ENCODE measurements around the gene FLVCR2.

DNA sequence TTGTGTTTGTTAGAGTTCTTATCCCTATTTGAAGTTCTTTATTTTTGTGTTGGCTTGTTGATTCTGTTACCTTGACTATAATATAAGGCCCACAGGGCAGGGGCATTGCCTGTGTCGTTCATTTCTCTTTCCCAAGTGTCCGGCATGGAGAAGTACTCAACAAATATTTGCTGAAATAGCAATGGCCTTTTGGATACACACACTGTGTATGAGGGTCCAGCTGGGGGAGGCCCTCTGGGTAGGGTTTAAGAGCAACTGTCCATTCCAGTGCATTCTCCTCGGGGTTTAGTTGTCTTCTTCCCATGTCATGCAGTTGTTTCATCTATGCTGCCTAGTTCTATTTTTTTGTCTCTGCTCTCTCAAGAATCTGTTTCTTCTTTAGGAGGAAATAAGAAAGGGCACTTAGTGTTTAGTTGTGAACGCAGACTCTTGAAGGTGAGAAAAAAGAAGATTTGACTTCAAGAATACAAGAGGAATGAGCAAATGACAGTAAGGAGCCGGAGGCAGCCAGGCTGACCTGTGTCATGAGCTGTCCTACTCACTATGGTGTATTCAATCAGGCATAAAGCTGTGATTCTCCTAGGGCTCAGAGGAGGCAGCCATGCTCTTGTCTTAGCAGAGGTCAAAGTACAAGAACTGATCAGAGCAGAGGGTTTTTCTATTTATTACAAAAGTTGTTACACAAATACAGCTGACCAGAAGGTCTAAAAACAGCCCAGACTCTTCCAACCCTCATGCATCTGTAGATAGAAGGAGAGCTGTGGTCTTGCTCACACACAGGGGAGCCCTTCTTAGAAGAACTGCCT, 72.0 kb downstream of the FLVCR2 start:
- TF ChIP-seq, protein P1, sequence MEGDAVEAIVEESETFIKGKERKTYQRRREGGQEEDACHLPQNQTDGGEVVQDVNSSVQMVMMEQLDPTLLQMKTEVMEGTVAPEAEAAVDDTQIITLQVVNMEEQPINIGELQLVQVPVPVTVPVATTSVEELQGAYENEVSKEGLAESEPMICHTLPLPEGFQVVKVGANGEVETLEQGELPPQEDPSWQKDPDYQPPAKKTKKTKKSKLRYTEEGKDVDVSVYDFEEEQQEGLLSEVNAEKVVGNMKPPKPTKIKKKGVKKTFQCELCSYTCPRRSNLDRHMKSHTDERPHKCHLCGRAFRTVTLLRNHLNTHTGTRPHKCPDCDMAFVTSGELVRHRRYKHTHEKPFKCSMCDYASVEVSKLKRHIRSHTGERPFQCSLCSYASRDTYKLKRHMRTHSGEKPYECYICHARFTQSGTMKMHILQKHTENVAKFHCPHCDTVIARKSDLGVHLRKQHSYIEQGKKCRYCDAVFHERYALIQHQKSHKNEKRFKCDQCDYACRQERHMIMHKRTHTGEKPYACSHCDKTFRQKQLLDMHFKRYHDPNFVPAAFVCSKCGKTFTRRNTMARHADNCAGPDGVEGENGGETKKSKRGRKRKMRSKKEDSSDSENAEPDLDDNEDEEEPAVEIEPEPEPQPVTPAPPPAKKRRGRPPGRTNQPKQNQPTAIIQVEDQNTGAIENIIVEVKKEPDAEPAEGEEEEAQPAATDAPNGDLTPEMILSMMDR (IDR thresholded peaks at IDR 0.05): no peak
- TF ChIP-seq POLR2A (IDR thresholded peaks at IDR 0.05; ENCODE audit: low read depth): no peak
